Neural crest cell (in vitro differentiated cells): ENCODE data around the gene MNX1. TPM values are rescaled to one million over a fixed set of nuclear protein-coding genes. Genes with fewer than 3 reads are reported as not detected.

Experiments
- DNase-seq: peaks from one replicate; pipeline ENCODE4 v3.0.0; 2021; ENCODE audit warnings: low read depth, mixed read lengths, low spot score
- H3K27ac Mint-ChIP-seq: one replicate; pipeline ENCODE4 v1.8.0; 2021; ENCODE audit warnings: mild to moderate bottlenecking, mixed read lengths; ENCODE audit not compliant: unreplicated experiment
- H3K27me3 Mint-ChIP-seq: 2 replicates; pipeline ENCODE4 v1.8.0; 2021; ENCODE audit warnings: low read depth, mild to moderate bottlenecking, mixed read lengths
- H3K36me3 Mint-ChIP-seq: 2 replicates; pipeline ENCODE4 v1.8.0; 2021; ENCODE audit warnings: low read depth, mild to moderate bottlenecking, mixed read lengths
- H3K4me1 Mint-ChIP-seq: 2 replicates; pipeline ENCODE4 v1.8.0; 2021; ENCODE audit warnings: mixed read lengths
- H3K4me3 Mint-ChIP-seq: one replicate; pipeline ENCODE4 v1.8.0; 2021; ENCODE audit warnings: mild to moderate bottlenecking, mixed read lengths
- H3K9me3 Mint-ChIP-seq: 2 replicates; pipeline ENCODE4 v1.8.0; 2021; ENCODE audit warnings: mixed read lengths
- total RNA-seq: library from RNA; stranded (reverse); gene quantifications from 2 replicates; pipeline ENCODE4 v1.2.1, GENCODE V29; 2021
- TF ChIP-seq, protein P1 (sequence below): fragments of 200-600 bp; sonication (generic); conservative IDR thresholded peaks from 2 replicates; pipeline ENCODE4 v1.5.0; 2021; ENCODE audit warnings: antibody characterized with exemption, mild to moderate bottlenecking

Gene MNX1
- total RNA-seq, 1 donor from 2014 or later = 0.14 TPM

DNA sequence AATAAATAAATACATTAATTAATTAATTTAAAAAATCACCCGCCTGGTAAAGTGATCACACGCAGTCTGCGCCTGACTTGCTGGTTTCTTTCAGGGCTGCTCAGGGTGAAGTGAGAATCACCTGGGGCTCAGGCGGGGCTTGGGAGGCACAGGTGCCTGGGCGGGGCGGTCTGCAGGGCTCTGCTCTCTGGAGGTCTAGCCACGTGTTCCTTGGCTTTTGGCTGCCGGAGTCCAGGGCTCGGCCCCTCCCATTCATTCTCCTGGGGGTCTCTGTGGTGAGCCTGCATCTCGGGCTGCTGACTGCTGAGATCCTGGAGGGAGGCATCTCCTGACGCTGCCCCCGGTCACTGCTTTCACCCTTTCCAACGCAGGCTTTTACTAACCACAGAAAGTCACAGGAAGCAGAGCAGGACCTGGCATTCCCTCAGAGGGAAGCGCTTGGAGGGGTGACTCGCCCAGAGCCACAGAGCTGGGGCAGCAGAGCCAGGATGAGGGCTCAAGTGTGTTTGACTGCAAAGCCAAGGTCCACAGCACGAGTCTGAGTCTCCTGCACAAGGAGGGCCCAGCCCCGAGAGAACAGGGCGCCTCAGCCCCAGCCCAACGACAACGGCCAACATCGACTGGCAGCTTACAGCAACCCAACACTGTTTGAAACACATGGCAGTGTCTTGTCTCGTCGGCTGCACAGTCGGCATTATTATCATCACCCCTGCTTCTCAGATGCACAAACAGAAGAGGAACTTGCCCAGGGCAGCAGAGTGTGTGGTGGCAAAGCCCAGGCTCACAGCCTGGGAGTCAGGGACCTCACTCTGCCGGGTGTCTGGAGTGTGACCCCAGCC is 22.4 kb upstream of the MNX1 start:
- no peak for DNase-seq
- H3K4me1 Mint-ChIP-seq = no peaks in the 10 kb centered on the region
- peaks cover 88% of the 10 kb centered on the region for H3K27me3 Mint-ChIP-seq
- TF ChIP-seq, protein P1, sequence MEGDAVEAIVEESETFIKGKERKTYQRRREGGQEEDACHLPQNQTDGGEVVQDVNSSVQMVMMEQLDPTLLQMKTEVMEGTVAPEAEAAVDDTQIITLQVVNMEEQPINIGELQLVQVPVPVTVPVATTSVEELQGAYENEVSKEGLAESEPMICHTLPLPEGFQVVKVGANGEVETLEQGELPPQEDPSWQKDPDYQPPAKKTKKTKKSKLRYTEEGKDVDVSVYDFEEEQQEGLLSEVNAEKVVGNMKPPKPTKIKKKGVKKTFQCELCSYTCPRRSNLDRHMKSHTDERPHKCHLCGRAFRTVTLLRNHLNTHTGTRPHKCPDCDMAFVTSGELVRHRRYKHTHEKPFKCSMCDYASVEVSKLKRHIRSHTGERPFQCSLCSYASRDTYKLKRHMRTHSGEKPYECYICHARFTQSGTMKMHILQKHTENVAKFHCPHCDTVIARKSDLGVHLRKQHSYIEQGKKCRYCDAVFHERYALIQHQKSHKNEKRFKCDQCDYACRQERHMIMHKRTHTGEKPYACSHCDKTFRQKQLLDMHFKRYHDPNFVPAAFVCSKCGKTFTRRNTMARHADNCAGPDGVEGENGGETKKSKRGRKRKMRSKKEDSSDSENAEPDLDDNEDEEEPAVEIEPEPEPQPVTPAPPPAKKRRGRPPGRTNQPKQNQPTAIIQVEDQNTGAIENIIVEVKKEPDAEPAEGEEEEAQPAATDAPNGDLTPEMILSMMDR = no peak
- H3K27ac Mint-ChIP-seq = no peak overlapping the region
- no peak overlapping the region for H3K4me3 Mint-ChIP-seq
- H3K9me3 Mint-ChIP-seq = peaks cover 11% of the 10 kb centered on the region
- no peaks in the 10 kb centered on the region for H3K36me3 Mint-ChIP-seq

DNA sequence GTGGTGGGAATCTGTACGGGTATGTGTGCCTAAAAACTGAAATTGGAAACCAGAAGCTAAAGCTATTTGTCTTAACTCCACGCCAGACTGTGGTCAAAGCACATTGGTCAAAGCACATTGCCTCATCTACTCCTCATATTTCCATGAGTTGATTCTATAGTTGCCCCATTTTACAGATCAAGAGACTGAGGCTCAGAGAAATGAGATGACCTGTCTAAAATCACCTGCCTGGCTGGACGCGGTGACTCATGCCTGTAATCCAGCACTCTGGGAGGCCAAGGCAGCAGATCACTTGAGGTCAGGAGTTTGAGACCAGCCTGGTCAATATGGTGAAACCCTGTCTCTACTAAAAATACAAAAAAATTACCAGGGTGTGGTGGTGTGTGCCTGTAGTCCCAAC is 21.7 kb upstream of the MNX1 start:
- TF ChIP-seq, protein P1 = no peak
- no peak for DNase-seq
- H3K27ac Mint-ChIP-seq = no peak overlapping the region
- peaks cover 89% of the 10 kb centered on the region for H3K27me3 Mint-ChIP-seq
- H3K36me3 Mint-ChIP-seq = no peaks in the 10 kb centered on the region
- H3K4me1 Mint-ChIP-seq = no peaks in the 10 kb centered on the region
- H3K9me3 Mint-ChIP-seq = peaks cover 11% of the 10 kb centered on the region
- H3K4me3 Mint-ChIP-seq = no peak overlapping the region

DNA sequence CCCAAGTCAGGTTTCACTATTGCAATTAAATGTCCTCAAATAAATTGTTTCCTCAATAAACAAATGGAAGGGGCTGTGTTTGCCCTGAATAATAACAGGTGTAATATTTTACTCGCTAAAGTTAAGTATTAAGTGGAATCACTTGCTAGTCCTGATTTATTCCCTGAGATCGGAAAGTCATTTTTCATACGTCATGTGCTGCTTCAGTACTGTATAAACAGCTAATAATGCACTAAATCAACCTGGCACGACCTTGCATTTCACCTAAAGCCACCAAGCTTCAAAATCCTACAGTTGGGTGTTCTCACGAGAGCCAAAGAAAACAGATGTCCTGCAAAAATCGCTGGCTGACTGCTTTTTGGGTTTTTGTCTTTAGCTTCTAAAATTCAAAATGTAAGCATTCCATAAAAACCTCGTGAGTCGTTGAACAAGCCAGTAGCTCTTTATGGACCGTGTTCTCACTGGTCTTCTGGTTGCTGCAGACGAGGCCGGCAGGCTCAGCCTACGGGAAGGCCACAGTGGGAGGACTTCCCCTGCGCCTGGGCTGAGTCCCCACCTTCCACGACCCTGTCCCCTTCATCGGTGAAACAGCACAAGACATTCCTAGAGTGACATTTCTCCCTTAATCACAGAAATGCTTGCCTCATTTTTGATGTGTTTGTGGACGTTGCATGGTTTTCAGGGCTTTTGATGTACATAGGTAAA is 17.9 kb upstream of the MNX1 start:
- Mint-ChIP-seq H3K27ac (no peak overlapping the region), H3K36me3 (no peaks in the 10 kb centered on the region), H3K27me3 (peaks cover 94% of the 10 kb centered on the region), H3K9me3 (no peaks in the 10 kb centered on the region), H3K4me1 (no peaks in the 10 kb centered on the region), H3K4me3 (no peak overlapping the region)
- DNase-seq = no peak
- TF ChIP-seq, protein P1 = no peak

DNA sequence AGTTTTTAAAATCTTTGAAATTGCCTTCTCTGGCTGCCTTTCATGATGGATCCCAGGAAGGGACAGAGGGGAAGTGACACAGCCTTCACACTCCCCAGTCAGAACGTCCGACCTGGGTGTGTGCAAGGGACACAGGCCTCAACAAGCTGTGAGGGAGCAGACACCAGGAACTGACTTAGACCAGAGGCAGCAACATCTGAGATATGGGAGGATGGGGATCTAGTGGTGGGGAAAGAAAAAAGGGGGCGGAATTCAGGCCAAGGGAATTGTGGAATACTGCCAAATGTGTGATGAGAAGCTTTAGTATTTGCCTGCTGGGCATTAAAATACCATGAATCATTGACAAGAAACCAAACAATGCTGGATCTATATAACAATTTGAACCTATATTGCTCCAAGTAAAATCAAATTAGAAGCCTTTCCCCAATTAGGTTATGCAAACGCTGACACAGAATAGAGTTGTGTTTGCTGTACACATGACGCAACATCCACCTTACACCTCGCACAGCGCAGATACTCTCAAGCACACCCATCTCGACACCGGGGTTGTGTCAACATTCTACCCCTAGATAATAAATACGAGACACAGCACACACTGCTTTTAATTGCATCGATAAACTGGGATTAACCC is 17.2 kb upstream of the MNX1 start:
- Mint-ChIP-seq H3K27me3 (peaks cover 94% of the 10 kb centered on the region), H3K36me3 (no peaks in the 10 kb centered on the region), H3K9me3 (no peaks in the 10 kb centered on the region), H3K27ac (no peak overlapping the region), H3K4me1 (no peaks in the 10 kb centered on the region), H3K4me3 (no peak overlapping the region)
- TF ChIP-seq, protein P1 = no peak
- DNase-seq = no peak

DNA sequence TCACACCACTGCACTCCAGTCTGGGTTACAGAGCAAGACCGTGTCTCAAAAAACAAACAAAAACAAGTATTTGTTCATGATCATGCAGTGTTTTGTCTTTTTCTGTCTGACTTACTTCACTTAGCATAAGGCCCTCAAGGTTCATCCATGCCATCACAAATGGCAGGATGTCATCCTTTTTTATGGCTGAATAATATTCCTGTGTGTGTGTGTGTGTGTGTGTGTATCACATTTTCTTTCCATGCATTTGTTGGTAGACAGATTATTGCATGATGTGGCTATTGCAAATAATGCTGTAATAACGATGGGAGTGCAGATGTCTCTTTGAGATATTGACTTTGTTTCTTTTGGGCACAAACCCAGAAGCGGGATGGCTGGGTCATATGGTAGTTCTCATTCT is 14.3 kb upstream of the MNX1 start:
- Mint-ChIP-seq H3K9me3 (no peaks in the 10 kb centered on the region), H3K36me3 (no peaks in the 10 kb centered on the region), H3K4me1 (no peaks in the 10 kb centered on the region), H3K4me3 (no peak overlapping the region), H3K27me3 (peaks cover 95% of the 10 kb centered on the region), H3K27ac (no peak overlapping the region)
- no peak for DNase-seq
- TF ChIP-seq, protein P1 = no peak
